GM21423 (cell line): ENCODE measurements around the gene TCEANC.
"Not testable (repeated sequence)": the region's sequence is repeated elsewhere in the genome, so short reads cannot be mapped to it uniquely, and the experiment has no call there.

Experiments
- ATAC-seq: cut with Tn5 transposase; IDR thresholded peaks from one replicate; pipeline ENCODE4 v1.9.1; 2021; ENCODE audit warnings: mild to moderate bottlenecking, moderate library complexity; ENCODE audit not compliant: unreplicated experiment

Gene TCEANC, protein sequence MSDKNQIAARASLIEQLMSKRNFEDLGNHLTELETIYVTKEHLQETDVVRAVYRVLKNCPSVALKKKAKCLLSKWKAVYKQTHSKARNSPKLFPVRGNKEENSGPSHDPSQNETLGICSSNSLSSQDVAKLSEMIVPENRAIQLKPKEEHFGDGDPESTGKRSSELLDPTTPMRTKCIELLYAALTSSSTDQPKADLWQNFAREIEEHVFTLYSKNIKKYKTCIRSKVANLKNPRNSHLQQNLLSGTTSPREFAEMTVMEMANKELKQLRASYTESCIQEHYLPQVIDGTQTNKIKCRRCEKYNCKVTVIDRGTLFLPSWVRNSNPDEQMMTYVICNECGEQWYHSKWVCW

GRCh38 chrX:13652850-13653693 is at the start of gene TCEANC:
TCEANC (plus strand) TSS chrX:13653141; CDS start chrX:13662509, 9,368 bp downstream.
- peak; percentile 89 for ATAC-seq

- ATAC-seq = no peak
Measured at GRCh38 chrX:13605611-13606010, 47.3 kb upstream of the TCEANC start.

DNA sequence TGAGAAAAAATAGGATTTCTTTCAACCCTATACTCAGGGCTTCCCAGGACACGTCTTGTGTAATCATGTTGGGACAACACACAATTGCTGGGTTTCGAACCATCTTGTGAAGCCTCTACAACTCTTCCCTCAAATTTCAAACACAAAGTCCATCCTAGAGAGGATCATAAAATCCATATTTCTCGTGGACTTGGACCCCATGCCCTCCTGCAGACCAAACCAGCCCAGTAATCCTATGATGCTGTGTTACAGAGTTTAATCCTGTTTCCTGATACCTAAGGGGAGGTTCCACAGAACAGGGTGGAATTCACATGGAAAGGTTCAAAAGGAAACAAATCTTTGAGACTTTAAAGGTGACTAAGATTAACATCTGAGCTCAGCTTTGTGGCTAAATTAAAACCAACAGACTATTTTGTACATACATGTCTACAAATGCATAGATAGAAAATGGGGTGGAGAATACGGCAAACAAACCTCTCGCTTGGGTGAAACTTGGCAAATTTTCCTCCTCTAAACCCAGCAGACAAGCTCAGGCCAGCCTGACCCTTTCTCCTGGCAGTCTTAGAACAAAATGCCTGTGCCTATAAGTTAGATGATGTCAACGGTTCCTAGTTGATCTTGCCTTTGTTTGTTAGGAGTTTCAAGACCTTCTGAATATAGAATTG is 45.5 kb upstream of the TCEANC start:
- no peak for ATAC-seq

DNA sequence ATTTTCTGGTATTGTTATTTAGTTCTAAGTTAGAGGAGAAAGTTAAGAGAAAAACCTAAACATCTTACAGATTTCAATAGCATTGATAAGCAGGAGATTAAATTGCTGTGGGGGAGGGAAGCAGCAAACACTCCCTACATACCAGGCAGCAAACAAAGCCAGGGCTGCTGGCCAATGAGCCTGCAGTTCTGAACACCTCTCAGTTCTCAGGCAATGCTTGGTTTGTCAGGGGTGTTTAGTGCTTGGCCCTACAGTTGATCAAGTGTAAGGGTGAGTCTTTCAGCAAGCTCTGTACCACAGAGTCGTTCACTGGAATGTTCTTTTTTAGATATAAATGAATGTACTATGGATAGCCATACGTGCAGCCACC is 45.0 kb upstream of the TCEANC start:
- ATAC-seq = no peak

DNA sequence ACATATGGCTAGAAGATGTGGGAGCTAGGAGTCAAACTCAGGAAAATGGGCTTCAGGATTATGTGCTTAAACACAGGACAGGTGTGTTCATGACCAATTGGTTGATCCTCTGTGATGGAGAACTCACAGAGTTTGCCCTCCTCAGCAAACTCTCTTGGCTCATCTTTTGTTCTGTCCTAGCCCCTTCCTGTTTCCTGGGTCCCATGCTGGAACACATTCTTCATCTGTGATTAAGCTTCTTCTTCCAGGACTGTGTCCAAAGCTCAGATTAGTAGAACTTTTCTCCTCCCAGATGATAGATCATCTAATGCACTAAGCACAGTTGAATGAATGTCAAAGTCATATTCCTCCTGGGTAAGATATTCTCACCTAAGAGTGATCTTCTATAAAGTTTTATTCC is 38.8 kb upstream of the TCEANC start:
- ATAC-seq = no peak

- ATAC-seq = peak; percentile 72
Measured at GRCh38 chrX:13620207-13620606, 32.7 kb upstream of the TCEANC start.

DNA sequence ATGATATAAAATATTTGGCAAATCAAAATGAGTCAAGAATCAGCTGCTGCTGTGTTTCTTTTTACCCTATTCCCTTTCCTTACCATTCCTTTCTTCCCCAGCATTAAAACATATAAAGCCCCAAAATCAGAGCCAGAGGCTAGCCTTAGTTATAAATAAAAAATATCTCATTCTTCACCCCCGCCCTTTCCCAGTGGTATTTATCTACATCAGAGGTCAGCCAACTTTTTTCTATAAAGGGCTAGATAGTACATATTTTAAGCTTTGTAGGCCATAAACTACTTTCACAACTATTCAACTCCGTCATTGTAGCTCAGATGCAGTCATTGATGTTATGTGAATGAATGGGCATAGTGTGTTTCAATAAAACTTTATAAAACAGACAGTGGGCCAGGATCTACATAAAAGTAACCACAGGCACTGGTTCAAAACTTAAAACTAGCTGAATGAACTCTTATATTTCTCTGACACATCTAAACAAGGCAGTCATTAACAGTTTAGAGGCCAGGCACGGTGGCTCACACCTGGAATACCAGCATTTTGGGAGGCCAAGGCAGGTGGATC is 30.5 kb upstream of the TCEANC start:
- no peak for ATAC-seq

- no peak for ATAC-seq
Measured at GRCh38 chrX:13627306-13627705, 25.6 kb upstream of the TCEANC start.

GRCh38 chrX:13637224-13637623 is 15.7 kb upstream of the TCEANC start:
- not testable (repeated sequence) for ATAC-seq

GRCh38 chrX:13638021-13638420 is 14.9 kb upstream of the TCEANC start:
- no peak for ATAC-seq

- no peak for ATAC-seq
Measured at GRCh38 chrX:13638826-13639225, 14.1 kb upstream of the TCEANC start.

- ATAC-seq = not testable (repeated sequence)
Measured at GRCh38 chrX:13641684-13642083, 11.3 kb upstream of the TCEANC start.

GRCh38 chrX:13645464-13646153 is 7.3 kb upstream of the TCEANC start:
- ATAC-seq = no peak

GRCh38 chrX:13646154-13646549 is 6.8 kb upstream of the TCEANC start:
- ATAC-seq = no peak

DNA sequence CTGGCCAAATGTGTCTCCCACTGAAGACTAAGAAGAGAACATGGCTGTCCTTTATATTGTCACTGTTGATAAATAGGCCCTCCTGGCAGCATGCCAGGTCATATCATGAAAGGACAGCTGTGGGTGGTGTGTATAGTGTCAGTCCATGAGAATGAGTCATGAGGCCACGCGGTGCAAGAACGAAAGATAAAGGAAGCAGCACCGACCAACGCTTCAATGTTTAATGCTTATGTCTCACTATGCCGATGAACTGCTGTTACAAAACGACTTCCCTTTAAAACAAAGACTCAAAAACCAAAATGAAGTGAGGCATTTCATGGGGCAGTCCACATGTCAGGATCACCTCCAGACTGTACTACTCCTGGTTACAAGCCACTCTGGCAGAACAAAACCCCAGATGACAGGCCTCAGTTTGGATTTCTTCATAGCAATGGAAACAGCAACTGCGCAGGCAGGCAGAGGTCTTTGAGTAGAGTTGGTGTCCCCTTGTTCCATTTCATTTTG is 5.2 kb upstream of the TCEANC start:
- no peak for ATAC-seq

DNA sequence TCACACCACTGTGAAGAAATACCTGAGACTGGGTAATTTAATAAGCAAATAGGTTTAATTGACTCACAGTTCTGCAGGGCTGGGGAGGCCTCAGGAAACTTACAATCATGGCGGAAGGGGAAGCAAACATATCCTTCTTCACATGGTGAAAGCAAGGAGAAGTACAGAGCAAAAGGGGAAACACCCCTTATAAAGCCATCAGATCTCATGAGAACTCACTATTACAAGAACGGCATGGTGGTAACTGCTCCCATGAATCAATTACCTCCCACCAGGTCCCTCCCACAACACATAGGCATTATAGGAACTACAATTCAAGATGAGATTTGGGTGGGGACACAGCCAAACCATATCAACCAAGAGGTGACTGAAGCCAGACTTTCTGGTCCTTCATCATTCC is 4.6 kb upstream of the TCEANC start:
- not testable (repeated sequence) for ATAC-seq

- no peak for ATAC-seq
Measured at GRCh38 chrX:13649838-13650237, 3.1 kb upstream of the TCEANC start.

- no peak for ATAC-seq
Measured at GRCh38 chrX:13650318-13650717, 2.6 kb upstream of the TCEANC start.

GRCh38 chrX:13651150-13651549 is 1.8 kb upstream of the TCEANC start:
- no peak for ATAC-seq

DNA sequence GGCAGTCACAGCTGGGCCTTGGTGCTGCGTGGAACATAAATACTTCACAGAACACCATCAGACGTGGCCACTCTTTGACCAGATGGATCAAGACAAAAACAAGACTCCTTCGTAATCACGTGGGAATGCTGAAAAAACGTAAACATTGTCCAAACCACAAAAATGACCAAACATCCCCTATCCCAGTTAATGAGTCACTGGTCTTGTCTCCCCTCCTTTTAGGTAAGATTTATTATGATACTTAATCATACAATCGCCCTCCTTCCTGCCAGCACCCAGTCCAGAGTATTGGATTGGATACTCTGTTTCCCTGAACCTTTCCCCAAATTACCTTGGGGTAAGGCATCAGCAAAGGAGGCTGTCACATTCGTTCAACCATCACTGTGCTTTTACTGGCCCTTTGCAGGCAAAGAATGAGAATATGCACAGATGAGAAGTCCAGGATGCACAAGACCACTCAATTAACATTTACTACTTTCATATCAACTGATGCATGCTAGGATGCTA is 601 bp upstream of the TCEANC start:
- no peak for ATAC-seq
